HG02798 (cell line): Measurements from ENCODE around the gene ITFG1.
A peak's percentile ranks its signal among the peaks of the same experiment; 100 is the strongest.
"Not testable (repeated sequence)": the region's sequence is repeated elsewhere in the genome, so short reads cannot be mapped to it uniquely, and the experiment has no call there.

Experiments
- ATAC-seq: cut with Tn5 transposase; IDR thresholded peaks from one replicate; pipeline ENCODE4 v1.9.1; 2021; ENCODE audit warnings: mild to moderate bottlenecking; ENCODE audit not compliant: unreplicated experiment, poor library complexity

Gene ITFG1

GRCh38 chr16:47180073-47180472 lies 280.8 kb downstream of the ITFG1 start:
- ATAC-seq, result no peak

DNA sequence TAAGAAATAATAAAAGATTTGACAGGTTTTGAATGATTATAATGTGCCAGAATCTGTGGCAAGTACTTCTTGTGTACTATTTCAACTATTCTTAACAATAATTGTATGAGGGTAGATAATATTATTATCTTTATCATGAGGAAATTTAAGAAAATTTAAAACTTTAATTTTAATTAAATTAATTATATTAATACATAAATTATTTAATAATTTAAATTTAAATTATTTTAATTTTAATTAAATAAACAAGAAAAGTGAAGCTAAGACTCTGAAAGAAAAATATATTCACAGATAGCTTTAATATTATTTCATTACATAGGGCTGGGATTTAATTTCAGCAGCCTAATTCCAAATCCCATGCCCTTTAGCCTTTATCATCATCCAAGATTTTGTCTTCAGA lies 285.7 kb downstream of the ITFG1 start:
- ATAC-seq, result no peak

- ATAC-seq, result no peak
These were observed 298.0 kb downstream of the ITFG1 start for GRCh38 chr16:47162670-47163420.

GRCh38 chr16:47161464-47161863 lies 299.4 kb downstream of the ITFG1 start:
- ATAC-seq, result no peak

- ATAC-seq, result no peak
These were observed 300.4 kb downstream of the ITFG1 start for GRCh38 chr16:47160422-47160821.

- ATAC-seq, result no peak
These were observed 301.9 kb downstream of the ITFG1 start for GRCh38 chr16:47158992-47159391.

- no peak for ATAC-seq
These were observed 304.1 kb downstream of the ITFG1 start for GRCh38 chr16:47156680-47157215.

GRCh38 chr16:47152501-47152900 lies 308.4 kb downstream of the ITFG1 start:
- not testable (repeated sequence) for ATAC-seq

DNA sequence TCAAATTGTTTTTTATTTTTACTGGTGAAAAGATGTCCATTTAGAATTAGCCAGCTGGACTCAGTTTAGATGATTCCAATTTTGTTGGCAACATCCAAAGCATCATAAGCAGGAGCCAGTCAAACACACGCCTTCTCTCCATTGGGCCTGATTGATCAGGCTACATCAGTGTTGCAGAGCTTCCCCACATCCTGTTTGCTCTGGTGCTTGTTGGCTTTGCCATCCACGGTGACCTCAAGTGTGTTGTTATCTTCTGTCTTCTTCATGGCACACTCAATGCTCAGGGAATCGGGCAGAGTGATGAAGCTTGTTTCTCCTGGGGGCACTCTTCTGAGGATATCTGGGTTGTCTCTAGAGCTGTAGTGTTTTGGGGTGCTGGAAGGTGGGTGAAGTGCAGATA lies 310.8 kb downstream of the ITFG1 start:
- no peak for ATAC-seq

DNA sequence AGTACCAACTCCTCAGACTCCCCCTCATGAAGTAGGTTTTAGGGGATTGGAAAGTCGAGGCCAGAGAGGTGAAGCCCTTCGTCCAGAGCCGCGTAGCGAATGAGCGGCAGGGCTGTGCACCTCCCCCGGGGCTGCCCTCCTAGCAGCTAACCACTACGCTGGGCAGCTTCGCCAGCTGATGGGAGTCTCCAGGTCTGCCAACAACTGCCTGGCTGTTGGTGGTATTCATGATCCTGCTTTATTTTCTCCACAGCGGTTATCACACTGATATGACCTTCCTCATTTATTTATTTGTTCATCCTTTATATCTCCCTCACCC lies 316.3 kb downstream of the ITFG1 start:
- ATAC-seq, result no peak

DNA sequence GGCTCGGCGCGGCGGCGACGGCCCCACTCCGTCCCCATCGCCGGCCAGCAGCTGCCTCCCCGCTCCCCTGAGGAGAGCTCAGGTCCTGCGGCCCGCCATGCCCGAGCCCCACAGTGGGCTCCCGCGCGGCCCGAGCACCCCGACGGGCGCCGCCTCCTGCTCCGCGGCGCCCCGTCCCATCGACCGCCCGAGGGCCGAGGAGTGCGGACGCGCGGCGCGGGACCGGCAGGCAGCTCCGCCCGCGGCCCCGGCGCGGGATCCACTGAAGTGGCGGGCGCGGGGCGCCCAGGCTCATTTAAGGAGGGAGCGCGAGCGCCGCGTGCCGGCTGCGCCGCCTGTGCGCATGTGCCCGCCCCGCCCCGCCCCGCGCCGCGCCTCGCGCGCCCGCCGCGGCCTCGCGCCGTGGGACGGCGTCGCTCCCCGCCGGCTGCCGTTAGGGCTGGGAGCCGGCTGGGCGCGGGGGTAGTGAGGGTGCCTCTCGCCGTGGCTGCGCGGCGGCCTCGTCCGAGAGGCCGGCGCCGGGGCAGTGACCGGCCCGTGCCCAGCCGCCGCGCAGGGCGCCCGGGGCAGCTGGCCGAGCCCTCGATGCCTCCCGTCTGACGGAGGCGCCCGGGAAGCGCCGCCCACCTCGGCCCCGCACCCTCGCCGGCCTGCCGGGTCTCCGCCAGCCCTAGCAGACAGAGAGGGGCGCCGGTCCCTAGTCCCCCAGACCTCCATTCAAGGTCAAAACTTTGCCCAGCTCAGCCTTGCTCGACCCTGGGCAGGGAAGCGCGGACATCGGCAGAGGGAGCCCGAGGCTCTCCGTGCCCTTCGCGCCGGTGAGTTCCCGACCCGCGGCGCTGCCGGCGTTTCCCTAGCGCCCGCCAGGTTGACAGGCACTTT lies 316.9 kb downstream of the ITFG1 start, which contains the start of gene NETO2:
NETO2 (minus strand) TSS at position 269 of the 882 bp plus-strand sequence. CDS start 333 bp downstream, outside the sequence.
- peak; percentile 58 for ATAC-seq

GRCh38 chr16:47142821-47143676 lies 317.8 kb downstream of the ITFG1 start:
- ATAC-seq, result peak; percentile 75

DNA sequence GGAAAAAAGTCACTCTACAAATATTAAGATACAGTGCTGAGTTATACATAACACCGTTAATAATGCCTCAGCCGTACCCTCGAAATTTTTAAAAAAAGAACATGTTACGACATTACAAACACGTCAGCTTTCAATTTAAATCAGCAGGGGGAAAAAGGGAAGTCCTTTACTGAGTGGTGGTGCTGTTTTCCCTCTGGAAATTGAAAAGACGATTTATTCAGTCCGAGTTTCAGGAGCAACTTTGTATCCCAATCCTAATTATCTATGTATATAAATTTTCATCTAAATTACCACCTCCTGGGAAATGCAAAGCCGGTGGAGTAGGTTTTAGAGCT lies 318.4 kb downstream of the ITFG1 start:
- no peak for ATAC-seq

DNA sequence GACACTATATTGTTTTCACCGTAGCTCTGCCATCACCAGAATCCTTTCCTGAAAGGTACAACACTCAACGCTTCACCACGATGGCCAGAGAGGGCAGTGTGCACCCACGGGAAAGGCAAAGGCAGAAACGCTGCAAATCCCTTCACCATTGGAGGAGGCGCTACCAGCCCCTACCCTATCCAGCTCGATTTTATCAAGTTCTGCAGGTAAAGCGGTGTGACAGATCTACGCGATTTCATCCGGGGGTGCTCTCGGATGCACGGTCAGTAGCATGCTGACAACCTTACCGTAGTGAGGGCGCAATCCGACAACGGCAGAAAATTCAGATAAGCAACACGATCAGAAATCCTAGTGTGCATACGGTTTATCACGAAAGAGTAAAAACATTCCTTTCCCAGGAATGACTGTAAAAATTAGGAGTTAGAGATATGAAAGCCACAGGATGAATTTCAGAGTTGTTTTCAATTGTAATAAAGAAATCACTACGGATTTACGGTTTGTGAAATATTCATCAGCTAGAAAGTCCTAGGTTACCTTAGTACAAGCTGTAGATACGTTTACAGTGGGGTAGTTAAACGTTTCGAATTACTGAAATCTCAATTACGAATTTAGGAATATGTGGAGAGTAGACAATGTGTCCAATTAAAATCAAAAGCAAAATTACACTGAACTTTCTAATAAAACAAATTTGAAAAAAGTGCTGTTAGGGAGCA lies 318.9 kb downstream of the ITFG1 start:
- peak; percentile 57 for ATAC-seq

DNA sequence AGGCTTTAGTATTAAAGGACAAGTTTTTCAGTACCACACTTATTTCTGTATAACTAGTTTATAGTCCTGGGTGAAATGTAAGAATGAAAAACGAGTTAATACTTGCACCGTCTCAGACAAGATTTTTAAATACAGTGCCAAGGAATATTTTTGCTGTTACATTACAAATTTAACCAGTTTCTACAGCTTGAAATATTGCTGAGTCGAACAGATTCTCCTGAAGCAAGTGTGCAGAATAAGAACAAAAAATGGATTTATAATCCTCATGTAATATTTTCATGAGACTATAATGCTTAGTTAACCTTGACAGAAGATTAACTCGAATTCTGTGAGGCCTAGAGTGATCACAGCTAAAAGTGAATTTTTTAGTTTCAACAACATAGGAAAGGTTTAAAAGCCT lies 320.2 kb downstream of the ITFG1 start:
- no peak for ATAC-seq

GRCh38 chr16:47139561-47140185 lies 321.2 kb downstream of the ITFG1 start:
- ATAC-seq, result no peak

DNA sequence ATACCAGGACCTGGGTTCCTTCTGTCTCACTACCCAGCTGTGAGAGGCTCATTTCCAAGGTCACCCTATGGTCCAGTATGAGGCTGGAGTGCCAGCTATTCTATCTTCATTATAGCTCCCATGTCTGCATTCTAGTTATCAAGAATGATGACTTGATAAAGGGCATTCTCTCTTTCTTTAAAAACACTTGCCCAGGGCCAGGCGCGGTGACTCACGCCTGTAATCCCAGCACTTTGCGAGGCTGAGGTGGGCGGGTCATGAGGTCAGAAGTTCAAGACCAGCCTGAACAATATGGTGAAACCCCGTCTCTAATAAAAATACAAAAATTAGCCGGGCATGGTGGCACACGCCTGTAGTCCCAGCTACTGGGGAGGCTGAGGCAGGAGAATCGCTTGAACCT lies 322.9 kb downstream of the ITFG1 start:
- ATAC-seq, result not testable (repeated sequence)

DNA sequence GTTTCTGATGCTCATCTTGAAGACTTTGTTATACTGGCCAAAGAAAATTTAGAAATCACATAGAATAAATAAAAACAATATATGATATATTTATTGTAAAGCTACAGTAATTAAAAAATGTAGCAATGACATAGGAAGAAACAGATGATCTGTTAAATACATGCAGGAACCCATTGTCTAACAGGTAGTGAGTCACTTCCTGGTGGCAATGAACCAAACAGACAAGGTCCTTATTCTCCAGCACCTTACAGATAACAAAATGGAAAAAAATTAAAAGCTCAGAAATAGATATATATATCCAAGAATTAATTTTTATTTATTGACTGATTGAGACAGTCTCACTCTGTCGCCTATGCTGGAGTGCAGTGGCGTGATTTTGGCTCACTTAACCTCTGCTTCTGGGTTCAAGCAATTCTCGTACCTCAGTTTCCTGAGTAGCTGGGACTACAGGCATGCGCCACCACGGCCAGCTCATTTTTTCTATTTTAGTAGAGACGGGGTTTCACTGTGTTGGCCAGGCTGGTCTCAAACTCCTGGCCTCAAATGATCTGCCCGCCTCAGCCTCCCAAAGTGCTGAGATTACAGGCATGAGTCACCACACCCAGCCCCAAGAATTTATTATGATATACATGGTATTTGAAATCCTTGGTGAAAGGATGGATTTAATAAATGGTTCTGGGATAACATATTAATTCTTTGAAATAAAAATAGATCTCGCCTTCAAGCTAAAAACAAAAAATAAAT lies 324.6 kb downstream of the ITFG1 start:
- ATAC-seq, result no peak

- no peak for ATAC-seq
These were observed 326.3 kb downstream of the ITFG1 start for GRCh38 chr16:47134550-47134949.
